ENCODE measurements around the gene PRPH. TPM values are rescaled to one million over a fixed set of nuclear protein-coding genes. Genes with fewer than 3 reads are reported as not detected.

PRPH gene
- total and polyA plus RNA-seq, 10 of the 15 experiments (the other 5 are each of a cell fraction or from before 2014, with no cell fraction given): 0.09 to 0.45 (median 0.19) TPM; not detected in 3

DNA sequence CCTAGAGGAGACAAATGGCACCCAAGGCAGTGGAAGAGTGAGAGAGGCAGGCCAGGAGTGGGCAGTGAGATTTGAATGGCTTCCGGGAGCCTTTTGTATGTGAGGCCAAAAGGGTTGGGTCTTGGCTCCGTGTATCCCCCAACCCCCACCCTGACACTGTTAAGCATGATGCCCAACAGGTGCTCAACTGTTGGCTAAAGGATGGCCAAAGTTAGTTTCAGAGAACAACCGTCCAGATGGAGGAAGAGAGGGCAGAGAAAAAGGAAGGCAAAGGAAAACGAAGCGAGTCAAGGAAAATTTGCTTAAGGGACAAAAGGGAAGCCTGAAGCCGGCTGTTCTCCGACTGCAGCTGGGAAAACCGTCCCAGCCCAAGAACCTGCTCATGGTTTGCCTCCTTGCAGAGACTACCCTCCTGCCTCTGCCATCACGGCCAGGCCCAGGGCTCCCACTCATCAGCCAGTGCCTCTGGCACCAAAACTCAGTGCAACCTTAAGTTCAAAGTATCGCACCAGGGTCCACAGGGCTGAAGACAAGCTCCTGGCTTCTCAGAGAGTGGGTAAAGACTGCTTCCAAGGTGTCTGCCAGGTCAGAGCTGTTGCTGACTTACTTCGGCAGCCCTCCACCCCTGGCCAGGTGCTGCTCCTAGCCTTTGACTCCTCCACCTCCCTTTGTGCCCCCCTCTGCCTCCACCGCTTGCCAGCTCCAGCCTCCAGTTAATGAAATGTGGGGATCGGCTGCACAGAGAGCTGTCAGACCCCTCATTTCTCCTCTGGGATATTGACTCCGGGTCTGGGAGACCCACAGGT is 46.2 kb downstream of the PRPH start:
- FAIRE-seq (no peak), DNase-seq (ENCODE audit: low read depth, low spot score) (no peak)

More for the DNA sequence above, 46.2 kb downstream of the PRPH start:
- WGBS (ENCODE audit: insufficient coverage, insufficient replicate concordance, low lambda C conversion rate, missing lambda C conversion rate): 34% methylated on average over 14 of the region's 14 CpGs
- H3K9me3 ChIP-seq (replicated peaks; ENCODE audit: control insufficient read depth, insufficient read depth, low read length): no peaks in the 10 kb centered on the region
- ChIA-PET RAD21 (ENCODE audit: unreplicated experiment) (interaction anchor here (1.2 to 3.0 kb wide), 6 partner anchors 9 to 173 kb away, joined by 3 to 25 read pairs (median 12); partner anchors contain the start of gene TROAP), POLR2A (interaction anchor here (0.6 to 2.1 kb wide), 3 partner anchors 9 to 227 kb away, joined by 4 to 9 read pairs (median 4); partner anchors contain the start of gene TROAP), CTCF (interaction anchor here (0.6 to 4.0 kb wide), 12 partner anchors 9 to 195 kb away, joined by 3 to 139 read pairs (median 13); partner anchors contain the start of genes PRPH, SPATS2 and TROAP), SMC1A (ENCODE audit: uncharacterized antibody, unreplicated experiment) (interaction anchor here (0.8 to 3.2 kb wide), 6 partner anchors 9 to 239 kb away, joined by 3 to 22 read pairs (median 4); partner anchors contain the start of gene TROAP)
- no peaks in the 10 kb centered on the region; the same call in none of the 2 replicates for H4K20me1 ChIP-seq (ENCODE audit: control insufficient read depth, insufficient read depth)
- H3K27ac ChIP-seq (ENCODE audit: control insufficient read depth, insufficient read depth): no peak overlapping the region
- H3K27me3 ChIP-seq (replicated peaks in 1 of 2; ENCODE audit: control insufficient read depth in 2 of 2, insufficient read depth in 2 of 2, low read length in 1 of 2): peaks cover 24 to 26% of the 10 kb centered on the region in 2 experiments
- H3K9ac ChIP-seq (ENCODE audit: control insufficient read depth, insufficient read depth, low read length): no peak overlapping the region
- no peak overlapping the region for H3K4me3 ChIP-seq
- intact Hi-C loops (cut with micrococcal nuclease; ENCODE audit: unreplicated experiment): no loop called here
- no peak overlapping the region for H3K4me2 ChIP-seq (ENCODE audit: control insufficient read depth, insufficient read depth)
- H2AFZ ChIP-seq (ENCODE audit: control insufficient read depth, low read depth, low read length): no peak overlapping the region
- no peaks in the 10 kb centered on the region for H3K79me2 ChIP-seq (ENCODE audit: control insufficient read depth, insufficient read depth, low read length)
- ATAC-seq: no peak
- no peak for TF ChIP-seq MEF2B (IDR thresholded peaks at IDR 0.05; ENCODE audit: partially characterized antibody, poor library complexity, severe bottlenecking)
- TF ChIP-seq MYB (IDR thresholded peaks at IDR 0.05; ENCODE audit: borderline replicate concordance, low read depth, low read length): no peak
- TF ChIP-seq MYC (IDR thresholded peaks at IDR 0.05; ENCODE audit: insufficient read depth, insufficient read length, insufficient replicate concordance, low read length, severe bottlenecking): no peak
- no peak for TF ChIP-seq ESRRA (IDR thresholded peaks at IDR 0.05; ENCODE audit: low read length)
- TF ChIP-seq CHD1 (IDR thresholded peaks at IDR 0.05; ENCODE audit: low read depth, low read length): no peak
- no peak for TF ChIP-seq DPF2 (IDR thresholded peaks at IDR 0.05)
- TF ChIP-seq, protein P1, sequence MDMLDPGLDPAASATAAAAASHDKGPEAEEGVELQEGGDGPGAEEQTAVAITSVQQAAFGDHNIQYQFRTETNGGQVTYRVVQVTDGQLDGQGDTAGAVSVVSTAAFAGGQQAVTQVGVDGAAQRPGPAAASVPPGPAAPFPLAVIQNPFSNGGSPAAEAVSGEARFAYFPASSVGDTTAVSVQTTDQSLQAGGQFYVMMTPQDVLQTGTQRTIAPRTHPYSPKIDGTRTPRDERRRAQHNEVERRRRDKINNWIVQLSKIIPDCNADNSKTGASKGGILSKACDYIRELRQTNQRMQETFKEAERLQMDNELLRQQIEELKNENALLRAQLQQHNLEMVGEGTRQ (IDR thresholded peaks at IDR 0.05; ENCODE audit: borderline replicate concordance, low read depth, low read length): no peak
- in situ Hi-C loops (cut with MboI): no loop called here
- no TSS peak for BruUV-seq (replicated peaks)
- no peaks in the 10 kb centered on the region for H3K36me3 ChIP-seq (ENCODE audit: control insufficient read depth in 2 of 2, insufficient read depth in 2 of 2, low read length in 1 of 2)
- peaks cover 25% of the 10 kb centered on the region for H3K4me1 ChIP-seq (ENCODE audit: control insufficient read depth, insufficient read depth, low read length)
